ENCODE data around the gene MYEOV. TPM values are rescaled to one million over a fixed set of nuclear protein-coding genes. Genes with fewer than 3 reads are reported as not detected.

Gene MYEOV
- total RNA-seq, 2 donors from 2014 or later: 1.1 to 1.3 TPM

DNA sequence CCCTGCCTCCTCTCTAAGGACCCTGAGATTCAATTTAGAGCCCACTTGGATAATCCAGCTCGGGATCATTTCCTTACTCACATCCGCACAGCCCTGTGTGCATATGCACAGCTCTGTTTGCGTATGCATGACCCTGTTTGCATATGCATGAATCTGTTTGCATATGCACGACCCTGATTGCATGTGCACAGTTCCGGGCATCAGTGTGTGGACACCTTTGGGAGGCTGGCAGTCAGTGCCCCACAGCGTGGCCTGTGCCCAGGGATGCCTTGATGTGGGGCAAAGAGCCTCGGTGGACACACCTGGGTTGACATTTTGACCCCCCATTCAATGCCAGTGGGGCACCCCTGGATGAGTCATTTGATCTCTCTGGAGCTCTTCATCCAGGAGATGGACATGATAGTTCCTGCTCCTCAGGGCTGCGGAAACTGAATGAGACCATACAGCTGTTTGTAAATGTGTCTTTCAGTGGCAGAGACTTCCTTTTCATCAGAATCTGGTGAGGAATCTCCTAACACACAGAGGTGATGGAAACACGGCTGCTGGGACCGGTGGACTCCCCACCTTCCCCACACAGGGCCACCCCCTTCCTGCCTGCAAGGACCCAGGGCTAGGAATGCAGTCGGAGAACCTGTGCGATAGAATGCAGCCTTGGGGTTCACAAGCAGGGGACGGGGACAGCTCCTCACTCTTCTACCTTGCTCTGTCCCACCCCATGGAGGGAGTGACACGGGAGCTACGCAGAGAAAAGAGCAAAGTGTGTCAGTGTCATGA, 41.2 kb downstream of the MYEOV start:
- no peaks in the 10 kb centered on the region for H3K36me3 ChIP-seq
- DNase-seq (ENCODE audit: low spot score): no peak
- TF ChIP-seq, protein P1, sequence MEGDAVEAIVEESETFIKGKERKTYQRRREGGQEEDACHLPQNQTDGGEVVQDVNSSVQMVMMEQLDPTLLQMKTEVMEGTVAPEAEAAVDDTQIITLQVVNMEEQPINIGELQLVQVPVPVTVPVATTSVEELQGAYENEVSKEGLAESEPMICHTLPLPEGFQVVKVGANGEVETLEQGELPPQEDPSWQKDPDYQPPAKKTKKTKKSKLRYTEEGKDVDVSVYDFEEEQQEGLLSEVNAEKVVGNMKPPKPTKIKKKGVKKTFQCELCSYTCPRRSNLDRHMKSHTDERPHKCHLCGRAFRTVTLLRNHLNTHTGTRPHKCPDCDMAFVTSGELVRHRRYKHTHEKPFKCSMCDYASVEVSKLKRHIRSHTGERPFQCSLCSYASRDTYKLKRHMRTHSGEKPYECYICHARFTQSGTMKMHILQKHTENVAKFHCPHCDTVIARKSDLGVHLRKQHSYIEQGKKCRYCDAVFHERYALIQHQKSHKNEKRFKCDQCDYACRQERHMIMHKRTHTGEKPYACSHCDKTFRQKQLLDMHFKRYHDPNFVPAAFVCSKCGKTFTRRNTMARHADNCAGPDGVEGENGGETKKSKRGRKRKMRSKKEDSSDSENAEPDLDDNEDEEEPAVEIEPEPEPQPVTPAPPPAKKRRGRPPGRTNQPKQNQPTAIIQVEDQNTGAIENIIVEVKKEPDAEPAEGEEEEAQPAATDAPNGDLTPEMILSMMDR (IDR thresholded peaks at IDR 0.05): no peak
- no peak for ATAC-seq (ENCODE audit: insufficient number of reproducible peaks, low FRiP score, low read depth)
- H3K27ac ChIP-seq: no peak overlapping the region
- H3K4me3 ChIP-seq: no peak overlapping the region
- H3K27me3 ChIP-seq (replicated peaks; ENCODE audit: insufficient read depth): no peaks in the 10 kb centered on the region
- H3K9me3 ChIP-seq: no peaks in the 10 kb centered on the region
- H3K4me1 ChIP-seq (ENCODE audit: control insufficient read depth in 1 of 2, low read depth in 2 of 2): no peaks in the 10 kb centered on the region

DNA sequence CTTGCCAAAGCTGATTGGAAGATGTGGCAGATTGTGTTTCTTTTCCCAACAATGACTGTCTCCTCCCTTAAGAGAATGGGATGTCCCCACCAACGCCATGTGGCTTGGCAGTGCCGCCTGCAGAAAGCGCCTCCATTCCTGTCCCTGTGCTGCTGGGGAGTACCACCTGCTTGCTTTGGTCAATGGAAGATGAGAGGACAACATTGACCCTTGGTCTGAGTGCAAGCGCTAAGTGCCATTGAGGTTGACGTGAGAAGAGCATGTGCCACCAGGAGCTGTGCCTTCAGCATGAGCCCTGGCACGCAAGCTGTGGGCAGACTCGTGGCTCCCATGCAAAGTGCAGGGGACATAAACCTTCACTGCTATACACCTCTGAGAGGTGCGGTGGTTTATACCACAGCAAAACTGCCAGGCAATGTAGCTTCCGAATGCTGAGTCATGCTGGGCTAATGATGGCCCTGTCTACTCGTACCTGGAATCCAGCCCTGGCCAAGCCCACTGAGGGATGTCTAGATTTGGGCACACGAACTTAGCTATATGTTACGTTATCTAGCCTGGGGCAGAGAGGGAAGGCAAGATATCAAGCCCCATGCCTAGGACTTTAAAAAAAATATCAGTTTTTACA, 41.9 kb downstream of the MYEOV start:
- ATAC-seq (ENCODE audit: insufficient number of reproducible peaks, low FRiP score, low read depth) (no peak), DNase-seq (ENCODE audit: low spot score) (no peak)
- no peaks in the 10 kb centered on the region for H3K36me3 ChIP-seq
- no peaks in the 10 kb centered on the region for H3K27me3 ChIP-seq (replicated peaks; ENCODE audit: insufficient read depth)
- H3K4me3 ChIP-seq: no peak overlapping the region
- no peaks in the 10 kb centered on the region for H3K9me3 ChIP-seq
- no peaks in the 10 kb centered on the region for H3K4me1 ChIP-seq (ENCODE audit: control insufficient read depth in 1 of 2, low read depth in 2 of 2)
- TF ChIP-seq, protein P1 (IDR thresholded peaks at IDR 0.05): no peak
- no peak overlapping the region for H3K27ac ChIP-seq

DNA sequence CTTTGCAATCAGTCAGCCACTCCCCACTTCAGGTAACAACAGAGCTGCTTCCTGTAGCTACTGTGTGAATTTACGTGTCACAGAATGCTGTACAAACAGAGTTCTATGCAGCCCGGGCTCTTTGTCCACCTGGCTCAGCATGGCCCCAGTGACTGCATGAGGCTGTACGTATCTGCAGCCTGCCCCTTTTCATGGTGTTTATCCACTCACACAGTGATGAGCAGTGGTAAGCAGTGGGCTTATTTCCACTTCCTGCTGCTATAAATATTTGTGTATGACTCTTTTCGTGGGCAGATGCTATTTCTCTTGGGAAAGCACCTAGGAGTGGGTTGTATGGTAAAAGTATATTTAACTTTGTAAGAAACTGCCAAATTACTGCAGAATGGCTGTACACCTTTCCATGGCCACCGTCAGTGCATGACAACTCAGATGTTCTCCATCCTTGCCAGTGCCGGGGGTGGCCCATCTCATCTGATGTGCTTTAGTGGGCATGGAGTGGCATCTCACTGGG, 43.3 kb downstream of the MYEOV start:
- DNase-seq (ENCODE audit: low spot score): no peak
- no peak for ATAC-seq (ENCODE audit: insufficient number of reproducible peaks, low FRiP score, low read depth)

DNA sequence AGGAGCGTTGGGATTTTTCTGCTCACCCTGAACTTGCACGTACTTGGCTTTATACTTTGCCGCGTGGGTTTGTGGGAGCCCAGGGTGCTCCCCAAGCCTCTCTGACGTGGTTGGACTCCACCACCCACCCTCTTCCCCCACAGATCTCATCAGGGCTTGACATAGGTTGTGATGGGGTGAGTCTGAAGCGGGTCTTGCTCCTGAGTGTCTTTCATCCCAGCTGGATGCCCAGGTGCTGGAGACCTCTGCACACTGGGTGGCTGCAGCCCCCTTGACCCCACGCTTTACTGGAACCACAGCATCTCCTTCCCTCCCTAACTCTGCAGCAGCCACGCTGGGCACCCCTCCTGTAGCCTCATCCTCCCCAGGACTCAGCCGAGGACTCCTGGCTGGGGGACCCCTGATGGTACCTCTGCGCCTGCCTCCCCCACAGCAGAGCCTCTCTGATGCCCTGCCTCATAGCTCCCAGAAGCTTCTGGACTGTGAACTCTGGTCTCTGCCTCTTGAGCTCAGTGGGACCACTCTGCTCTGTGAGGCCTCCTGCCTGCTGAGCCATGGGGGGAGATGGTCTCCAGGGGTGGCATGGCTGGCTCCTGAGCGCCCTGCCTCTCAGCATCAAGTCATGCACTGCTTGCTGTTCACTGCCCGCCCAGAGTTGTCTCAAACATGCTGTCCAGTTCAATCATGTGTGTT, 45.2 kb downstream of the MYEOV start:
- H3K4me3 ChIP-seq: no peak overlapping the region
- TF ChIP-seq, protein P1 (IDR thresholded peaks at IDR 0.05): no peak
- DNase-seq (ENCODE audit: low spot score) (no peak), ATAC-seq (ENCODE audit: insufficient number of reproducible peaks, low FRiP score, low read depth) (no peak)
- no peaks in the 10 kb centered on the region for H3K27me3 ChIP-seq (replicated peaks; ENCODE audit: insufficient read depth)
- no peaks in the 10 kb centered on the region for H3K36me3 ChIP-seq
- H3K27ac ChIP-seq: no peak overlapping the region
- no peaks in the 10 kb centered on the region for H3K4me1 ChIP-seq (ENCODE audit: control insufficient read depth in 1 of 2, low read depth in 2 of 2)
- H3K9me3 ChIP-seq: no peaks in the 10 kb centered on the region

More for the DNA sequence above, 43.3 kb downstream of the MYEOV start:
- Histone ChIP-seq H3K9me3 (no peaks in the 10 kb centered on the region), H3K4me1 (ENCODE audit: control insufficient read depth in 1 of 2, low read depth in 2 of 2) (no peaks in the 10 kb centered on the region), H3K27me3 (replicated peaks; ENCODE audit: insufficient read depth) (no peaks in the 10 kb centered on the region), H3K27ac (no peak overlapping the region), H3K4me3 (no peak overlapping the region), H3K36me3 (no peaks in the 10 kb centered on the region)
- TF ChIP-seq, protein P1 (IDR thresholded peaks at IDR 0.05): no peak

DNA sequence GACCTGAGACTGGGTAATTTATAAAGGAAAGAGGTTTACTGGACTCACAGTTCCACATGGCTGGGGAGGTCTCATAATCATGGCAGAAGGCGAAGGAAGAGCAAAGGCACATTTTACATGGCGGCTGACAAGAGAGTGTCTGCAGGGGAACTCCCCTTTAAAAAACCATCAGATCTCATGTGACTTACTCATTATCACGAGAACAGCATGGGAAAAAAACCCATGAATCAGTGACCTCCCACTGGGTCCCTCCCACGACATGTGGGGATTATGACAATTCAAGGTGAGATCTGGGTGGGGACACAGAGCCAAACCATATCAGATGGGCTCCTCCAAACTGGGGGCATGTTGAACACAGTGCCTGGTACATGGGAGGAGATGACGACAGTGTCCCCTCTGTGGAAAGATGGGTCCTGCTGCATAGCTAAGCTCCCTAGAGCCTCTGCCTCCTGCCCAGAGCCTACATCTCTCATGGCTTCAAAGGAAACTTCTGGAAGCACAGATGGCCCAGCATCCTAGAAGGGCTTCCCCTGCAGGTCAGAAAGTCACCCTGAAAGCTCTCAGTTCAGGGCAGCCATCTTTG, 46.1 kb downstream of the MYEOV start:
- TF ChIP-seq, protein P1 (IDR thresholded peaks at IDR 0.05): no peak
- no peaks in the 10 kb centered on the region for H3K36me3 ChIP-seq
- no peak overlapping the region for H3K27ac ChIP-seq
- no peaks in the 10 kb centered on the region for H3K9me3 ChIP-seq
- no peak for ATAC-seq (ENCODE audit: insufficient number of reproducible peaks, low FRiP score, low read depth)
- H3K4me1 ChIP-seq (ENCODE audit: control insufficient read depth in 1 of 2, low read depth in 2 of 2): no peaks in the 10 kb centered on the region
- no peak overlapping the region for H3K4me3 ChIP-seq
- no peak for DNase-seq (ENCODE audit: low spot score)
- no peaks in the 10 kb centered on the region for H3K27me3 ChIP-seq (replicated peaks; ENCODE audit: insufficient read depth)

Measured in thoracic aorta (tissue), 2 donors.